ENCODE results near the gene NUP107. TPM values are rescaled to one million over a fixed set of nuclear protein-coding genes. Genes with fewer than 3 reads are reported as not detected.

Gene NUP107
- total RNA-seq, 1 experiment from 2014 or later: 99.0 TPM

- Histone ChIP-seq H3K4me2 (ENCODE audit: low read length) (no peak overlapping the region), H3K4me1 (ENCODE audit: control insufficient read depth in 1 of 2, insufficient read depth in 2 of 2, low read length in 2 of 2) (no peaks in the 10 kb centered on the region), H3K4me3 (replicated peaks in 1 of 2; ENCODE audit: low read depth in 1 of 2, low read length in 2 of 2) (no peak overlapping the region), H3K27me3 (ENCODE audit: insufficient read depth, low read length) (no peaks in the 10 kb centered on the region), H4K20me1 (ENCODE audit: insufficient read depth) (no peaks in the 10 kb centered on the region), H2AFZ (ENCODE audit: low read depth, low read length, poor library complexity, severe bottlenecking) (no peak overlapping the region), H3K36me3 (ENCODE audit: control insufficient read depth in 1 of 2, insufficient read depth in 2 of 2, low read length in 2 of 2) (no peaks in the 10 kb centered on the region), H3K79me2 (ENCODE audit: insufficient read depth, low read length) (no peaks in the 10 kb centered on the region), H3K27ac (ENCODE audit: low read depth, low read length) (no peak overlapping the region), H3K9me3 (ENCODE audit: control insufficient read depth in 1 of 2, insufficient read depth in 1 of 2, low read depth in 1 of 2, low read length in 2 of 2) (no peaks in the 10 kb centered on the region), H3K9me2 (ENCODE audit: insufficient read depth) (no peaks in the 10 kb centered on the region), H3K9ac (ENCODE audit: low read length) (no peak overlapping the region)
- ChIA-PET POLR2A (no interaction called here), RAD21 (ENCODE audit: low non-redundant PET in 1 of 2, low total read pairs in 2 of 2, uncharacterized antibody in 2 of 2, unreplicated experiment in 2 of 2) (no interaction called here), CTCF (no interaction called here)
- intact Hi-C loops (cut with micrococcal nuclease): no loop called here
- TF ChIP-seq ZBTB33 (IDR thresholded peaks at IDR 0.05; ENCODE audit: extremely low read depth, insufficient replicate concordance, low read length) (no peak), TCF7L2 (IDR thresholded peaks at IDR 0.05; ENCODE audit: borderline replicate concordance, extremely low read depth, insufficient read depth, insufficient read length) (no peak), SRF (IDR thresholded peaks at IDR 0.05; ENCODE audit: low read depth) (no peak), ELF1 (IDR thresholded peaks at IDR 0.05; ENCODE audit: borderline replicate concordance, low read depth) (no peak), JUND (IDR thresholded peaks at IDR 0.05) (no peak)
- DNase-seq (ENCODE audit: low read depth, low spot score) (no peak), ATAC-seq (no peak)
- no TSS peak for BruUV-seq (replicated peaks)
Measured at GRCh38 chr12:68780731-68781130, 94.0 kb downstream of the NUP107 start.

GRCh38 chr12:68781728-68782127 is 95.0 kb downstream of the NUP107 start:
- no peak overlapping the region for H2AFZ ChIP-seq (ENCODE audit: low read depth, low read length, poor library complexity, severe bottlenecking)
- no peak for TF ChIP-seq SRF (IDR thresholded peaks at IDR 0.05; ENCODE audit: low read depth)
- TF ChIP-seq JUND (IDR thresholded peaks at IDR 0.05): no peak
- no peak for TF ChIP-seq MAX (IDR thresholded peaks at IDR 0.05)
- no peak for TF ChIP-seq RAD21 (IDR thresholded peaks at IDR 0.05; ENCODE audit: low read depth)
- TF ChIP-seq ATF3 (IDR thresholded peaks at IDR 0.05): no peak
- no peak for TF ChIP-seq EZH2 (IDR thresholded peaks at IDR 0.05)
- TF ChIP-seq ZFX (IDR thresholded peaks at IDR 0.05): no peak
- no peak for TF ChIP-seq POLR2AphosphoS5 (IDR thresholded peaks at IDR 0.05; ENCODE audit: low read depth, low read length)
- no peak for TF ChIP-seq YY1 (IDR thresholded peaks at IDR 0.05; ENCODE audit: extremely low read depth, insufficient replicate concordance, low read depth, low read length)
- TF ChIP-seq ZNF274 (IDR thresholded peaks at IDR 0.05; ENCODE audit: low read depth, low read length): no peak
- no peak for TF ChIP-seq SP1 (IDR thresholded peaks at IDR 0.05; ENCODE audit: low read depth)
- no peak for TF ChIP-seq EGR1 (IDR thresholded peaks at IDR 0.05; ENCODE audit: low read depth)
- TF ChIP-seq TCF7L2 (IDR thresholded peaks at IDR 0.05; ENCODE audit: borderline replicate concordance, extremely low read depth, insufficient read depth, insufficient read length): no peak
- TF ChIP-seq CEBPB (IDR thresholded peaks at IDR 0.05; ENCODE audit: low read depth): no peak
- TF ChIP-seq REST (IDR thresholded peaks at IDR 0.05; ENCODE audit: low read depth): no peak

More at GRCh38 chr12:68781728-68782127, 95.0 kb downstream of the NUP107 start:
- intact Hi-C loops (cut with micrococcal nuclease): no loop called here
- no TSS peak for BruUV-seq (replicated peaks)
- no peak overlapping the region for H3K4me2 ChIP-seq (ENCODE audit: low read length)
- H3K9me3 ChIP-seq (ENCODE audit: control insufficient read depth in 1 of 2, insufficient read depth in 1 of 2, low read depth in 1 of 2, low read length in 2 of 2): no peaks in the 10 kb centered on the region
- no peak overlapping the region for H3K4me3 ChIP-seq (replicated peaks in 1 of 2; ENCODE audit: low read depth in 1 of 2, low read length in 2 of 2)
- no peaks in the 10 kb centered on the region for H4K20me1 ChIP-seq (ENCODE audit: insufficient read depth)
- no peaks in the 10 kb centered on the region for H3K79me2 ChIP-seq (ENCODE audit: insufficient read depth, low read length)
- H3K9me2 ChIP-seq (ENCODE audit: insufficient read depth): no peaks in the 10 kb centered on the region
- ChIA-PET POLR2A (no interaction called here), CTCF (no interaction called here), RAD21 (ENCODE audit: low non-redundant PET in 1 of 2, low total read pairs in 2 of 2, uncharacterized antibody in 2 of 2, unreplicated experiment in 2 of 2) (no interaction called here)
- no peaks in the 10 kb centered on the region for H3K4me1 ChIP-seq (ENCODE audit: control insufficient read depth in 1 of 2, insufficient read depth in 2 of 2, low read length in 2 of 2)
- H3K9ac ChIP-seq (ENCODE audit: low read length): no peak overlapping the region
- ATAC-seq (no peak), DNase-seq (ENCODE audit: low read depth, low spot score) (no peak)
- H3K27ac ChIP-seq (ENCODE audit: low read depth, low read length): no peak overlapping the region
- no peaks in the 10 kb centered on the region for H3K36me3 ChIP-seq (ENCODE audit: control insufficient read depth in 1 of 2, insufficient read depth in 2 of 2, low read length in 2 of 2)
- no peaks in the 10 kb centered on the region for H3K27me3 ChIP-seq (ENCODE audit: insufficient read depth, low read length)
